ENCODE results near the gene OPN5.
"Not testable (repeated sequence)": the region's sequence is repeated elsewhere in the genome, so short reads cannot be mapped to it uniquely, and the experiment has no call there.

Gene OPN5

GRCh38 chr6:47781732-47782131 is at the start of gene OPN5:
OPN5 (plus strand) TSS chr6:47782032; CDS start chr6:47782067, 35 bp downstream.
- Histone ChIP-seq H3K9ac (ENCODE audit: low read length in 5 of 5) (no peak within 1 kb of the TSS), H3K9me3 (ENCODE audit: control insufficient read depth in 5 of 5, low read length in 5 of 5) (no peaks in the 10 kb centered on the region), H3K36me3 (ENCODE audit: control insufficient read depth in 5 of 5, insufficient read depth in 5 of 5, low read length in 5 of 5) (no peaks in the 10 kb centered on the region), H3K4me3 (ENCODE audit: low read depth in 1 of 5, low read length in 5 of 5) (no peak within 1 kb of the TSS), H3K27me3 (ENCODE audit: control insufficient read depth in 5 of 5, insufficient read depth in 4 of 5, low read length in 5 of 5) (no peaks in the 10 kb centered on the region), H3K27ac (ENCODE audit: low read depth, low read length) (no peak within 1 kb of the TSS), H3K4me1 (ENCODE audit: control insufficient read depth in 5 of 5, insufficient read depth in 5 of 5, low read length in 5 of 5) (peaks cover 0 to 6% (median 5%) of the 10 kb centered on the region in 5 donors)

GRCh38 chr6:47733879-47734558 is 47.8 kb upstream of the OPN5 start:
- Histone ChIP-seq H3K4me1 (ENCODE audit: control insufficient read depth in 5 of 5, insufficient read depth in 5 of 5, low read length in 5 of 5) (peaks cover 0 to 24% (median 15%) of the 10 kb centered on the region in 5 donors), H3K27ac (ENCODE audit: low read depth, low read length) (no peak overlapping the region), H3K9ac (ENCODE audit: low read length in 5 of 5) (no peak overlapping the region), H3K27me3 (ENCODE audit: control insufficient read depth in 5 of 5, insufficient read depth in 4 of 5, low read length in 5 of 5) (no peaks in the 10 kb centered on the region), H3K9me3 (ENCODE audit: control insufficient read depth in 5 of 5, low read length in 5 of 5) (no peaks in the 10 kb centered on the region), H3K36me3 (ENCODE audit: control insufficient read depth in 5 of 5, insufficient read depth in 5 of 5, low read length in 5 of 5) (no peaks in the 10 kb centered on the region), H3K4me3 (ENCODE audit: low read depth in 1 of 5, low read length in 5 of 5) (no peak overlapping the region)

- Histone ChIP-seq H3K4me3 (ENCODE audit: low read depth in 1 of 5, low read length in 5 of 5) (no peak overlapping the region), H3K27me3 (ENCODE audit: control insufficient read depth in 5 of 5, insufficient read depth in 4 of 5, low read length in 5 of 5) (no peaks in the 10 kb centered on the region), H3K9ac (ENCODE audit: low read length in 5 of 5) (no peak overlapping the region), H3K9me3 (ENCODE audit: control insufficient read depth in 5 of 5, low read length in 5 of 5) (no peaks in the 10 kb centered on the region), H3K4me1 (ENCODE audit: control insufficient read depth in 5 of 5, insufficient read depth in 5 of 5, low read length in 5 of 5) (peaks cover 0 to 24% (median 15%) of the 10 kb centered on the region in 5 donors), H3K36me3 (ENCODE audit: control insufficient read depth in 5 of 5, insufficient read depth in 5 of 5, low read length in 5 of 5) (no peaks in the 10 kb centered on the region), H3K27ac (ENCODE audit: low read depth, low read length) (no peak overlapping the region)
Observed at GRCh38 chr6:47734831-47735481, 46.9 kb upstream of the OPN5 start.

- Histone ChIP-seq H3K27ac (ENCODE audit: low read depth, low read length) (no peak overlapping the region), H3K36me3 (ENCODE audit: control insufficient read depth in 5 of 5, insufficient read depth in 5 of 5, low read length in 5 of 5) (no peaks in the 10 kb centered on the region), H3K27me3 (ENCODE audit: control insufficient read depth in 5 of 5, insufficient read depth in 4 of 5, low read length in 5 of 5) (no peaks in the 10 kb centered on the region), H3K4me1 (ENCODE audit: control insufficient read depth in 5 of 5, insufficient read depth in 5 of 5, low read length in 5 of 5) (peaks cover 0 to 24% (median 15%) of the 10 kb centered on the region in 5 donors), H3K9me3 (ENCODE audit: control insufficient read depth in 5 of 5, low read length in 5 of 5) (no peaks in the 10 kb centered on the region), H3K4me3 (ENCODE audit: low read depth in 1 of 5, low read length in 5 of 5) (no peak overlapping the region), H3K9ac (ENCODE audit: low read length in 5 of 5) (no peak overlapping the region)
Observed at GRCh38 chr6:47736083-47736700, 45.6 kb upstream of the OPN5 start.

GRCh38 chr6:47737406-47737805 is 44.4 kb upstream of the OPN5 start:
- Histone ChIP-seq H3K9me3 (ENCODE audit: control insufficient read depth in 5 of 5, low read length in 5 of 5) (no peaks in the 10 kb centered on the region), H3K27ac (ENCODE audit: low read depth, low read length) (no peak overlapping the region), H3K9ac (ENCODE audit: low read length in 5 of 5) (no peak overlapping the region), H3K36me3 (ENCODE audit: control insufficient read depth in 5 of 5, insufficient read depth in 5 of 5, low read length in 5 of 5) (no peaks in the 10 kb centered on the region), H3K4me1 (ENCODE audit: control insufficient read depth in 5 of 5, insufficient read depth in 5 of 5, low read length in 5 of 5) (peaks cover 0 to 24% (median 15%) of the 10 kb centered on the region in 5 donors), H3K4me3 (ENCODE audit: low read depth in 1 of 5, low read length in 5 of 5) (no peak overlapping the region), H3K27me3 (ENCODE audit: control insufficient read depth in 5 of 5, insufficient read depth in 4 of 5, low read length in 5 of 5) (no peaks in the 10 kb centered on the region)

- no peak overlapping the region for H3K27ac ChIP-seq (ENCODE audit: low read depth, low read length)
- no peaks in the 10 kb centered on the region for H3K27me3 ChIP-seq (ENCODE audit: control insufficient read depth in 5 of 5, insufficient read depth in 4 of 5, low read length in 5 of 5)
- no peaks in the 10 kb centered on the region for H3K36me3 ChIP-seq (ENCODE audit: control insufficient read depth in 5 of 5, insufficient read depth in 5 of 5, low read length in 5 of 5)
- no peak overlapping the region for H3K4me3 ChIP-seq (ENCODE audit: low read depth in 1 of 5, low read length in 5 of 5)
- peaks cover 0 to 3% (median 0%) of the 10 kb centered on the region in 5 donors for H3K9me3 ChIP-seq (ENCODE audit: control insufficient read depth in 5 of 5, low read length in 5 of 5)
- H3K4me1 ChIP-seq (ENCODE audit: control insufficient read depth in 5 of 5, insufficient read depth in 5 of 5, low read length in 5 of 5) = peaks cover 0 to 11% (median 4%) of the 10 kb centered on the region in 5 donors
- no peak overlapping the region for H3K9ac ChIP-seq (ENCODE audit: low read length in 5 of 5)
Observed at GRCh38 chr6:47740714-47741113, 41.1 kb upstream of the OPN5 start.

GRCh38 chr6:47741807-47742206 is 40.0 kb upstream of the OPN5 start:
- no peak overlapping the region for H3K27ac ChIP-seq (ENCODE audit: low read depth, low read length)
- H3K27me3 ChIP-seq (ENCODE audit: control insufficient read depth in 5 of 5, insufficient read depth in 4 of 5, low read length in 5 of 5) = no peaks in the 10 kb centered on the region
- peaks cover 0 to 3% (median 0%) of the 10 kb centered on the region in 5 donors for H3K9me3 ChIP-seq (ENCODE audit: control insufficient read depth in 5 of 5, low read length in 5 of 5)

GRCh38 chr6:47743744-47744143 is 38.1 kb upstream of the OPN5 start:
- Histone ChIP-seq H3K9me3 (ENCODE audit: control insufficient read depth in 5 of 5, low read length in 5 of 5) (peaks cover 0 to 3% (median 0%) of the 10 kb centered on the region in 5 donors), H3K4me3 (ENCODE audit: low read depth in 1 of 5, low read length in 5 of 5) (no peak overlapping the region), H3K27ac (ENCODE audit: low read depth, low read length) (no peak overlapping the region), H3K27me3 (ENCODE audit: control insufficient read depth in 5 of 5, insufficient read depth in 4 of 5, low read length in 5 of 5) (no peaks in the 10 kb centered on the region), H3K36me3 (ENCODE audit: control insufficient read depth in 5 of 5, insufficient read depth in 5 of 5, low read length in 5 of 5) (no peaks in the 10 kb centered on the region), H3K4me1 (ENCODE audit: control insufficient read depth in 5 of 5, insufficient read depth in 5 of 5, low read length in 5 of 5) (peaks cover 0 to 3% (median 0%) of the 10 kb centered on the region in 5 donors), H3K9ac (ENCODE audit: low read length in 5 of 5) (no peak overlapping the region)

More at GRCh38 chr6:47741807-47742206, 40.0 kb upstream of the OPN5 start:
- no peak overlapping the region for H3K9ac ChIP-seq (ENCODE audit: low read length in 5 of 5)
- no peaks in the 10 kb centered on the region for H3K36me3 ChIP-seq (ENCODE audit: control insufficient read depth in 5 of 5, insufficient read depth in 5 of 5, low read length in 5 of 5)
- H3K4me3 ChIP-seq (ENCODE audit: low read depth in 1 of 5, low read length in 5 of 5) = no peak overlapping the region
- H3K4me1 ChIP-seq (ENCODE audit: control insufficient read depth in 5 of 5, insufficient read depth in 5 of 5, low read length in 5 of 5) = peaks cover 0 to 10% (median 4%) of the 10 kb centered on the region in 5 donors

- H3K36me3 ChIP-seq (ENCODE audit: control insufficient read depth in 5 of 5, insufficient read depth in 5 of 5, low read length in 5 of 5); H3K27me3 ChIP-seq (ENCODE audit: control insufficient read depth in 5 of 5, insufficient read depth in 4 of 5, low read length in 5 of 5): not testable (repeated sequence)
Observed at GRCh38 chr6:47745269-47745668, 36.6 kb upstream of the OPN5 start.

GRCh38 chr6:47749757-47750156 is 32.1 kb upstream of the OPN5 start:
- Histone ChIP-seq H3K36me3 (ENCODE audit: control insufficient read depth in 5 of 5, insufficient read depth in 5 of 5, low read length in 5 of 5) (no peaks in the 10 kb centered on the region), H3K4me3 (ENCODE audit: low read depth in 1 of 5, low read length in 5 of 5) (no peak overlapping the region), H3K27ac (ENCODE audit: low read depth, low read length) (no peak overlapping the region), H3K4me1 (ENCODE audit: control insufficient read depth in 5 of 5, insufficient read depth in 5 of 5, low read length in 5 of 5) (no peaks in the 10 kb centered on the region), H3K9me3 (ENCODE audit: control insufficient read depth in 5 of 5, low read length in 5 of 5) (no peaks in the 10 kb centered on the region), H3K27me3 (ENCODE audit: control insufficient read depth in 5 of 5, insufficient read depth in 4 of 5, low read length in 5 of 5) (no peaks in the 10 kb centered on the region), H3K9ac (ENCODE audit: low read length in 5 of 5) (no peak overlapping the region)

More at GRCh38 chr6:47745269-47745668, 36.6 kb upstream of the OPN5 start:
- H3K9me3 ChIP-seq (ENCODE audit: control insufficient read depth in 5 of 5, low read length in 5 of 5); H3K4me3 ChIP-seq (ENCODE audit: low read depth in 1 of 5, low read length in 5 of 5); H3K9ac ChIP-seq (ENCODE audit: low read length in 5 of 5); H3K4me1 ChIP-seq (ENCODE audit: control insufficient read depth in 5 of 5, insufficient read depth in 5 of 5, low read length in 5 of 5); H3K27ac ChIP-seq (ENCODE audit: low read depth, low read length): not testable (repeated sequence)

Measured in subcutaneous abdominal adipose tissue (tissue), 5 donors.